HEK293 (cell line): ENCODE data around the gene ZNF175.

ENCODE experiments used
- BCL11A ChIP-seq: fragments of 450-650 bp; formaldehyde crosslinking; IDR thresholded peaks from 2 replicates; pipeline ENCODE4 v1.5.1; 2016; ENCODE audit warnings: low read depth, missing biosample characterization, missing genetic modification characterization
- HIC1 ChIP-seq: fragments of 450-650 bp; formaldehyde crosslinking; IDR thresholded peaks from 2 replicates; pipeline ENCODE4 v1.5.1; 2016; ENCODE audit warnings: missing biosample characterization, missing genetic modification characterization
- IKZF3 ChIP-seq: fragments of 450-650 bp; IDR thresholded peaks from 2 replicates; pipeline ENCODE4 v1.5.0; 2018; ENCODE audit warnings: missing biosample characterization, mild to moderate bottlenecking, missing genetic modification characterization, moderate library complexity
- MEIS1 ChIP-seq: sonication (generic); formaldehyde crosslinking; IDR thresholded peaks from 2 replicates; pipeline ENCODE4 v1.8.1; 2022; ENCODE audit warnings: missing genetic modification reagents, mild to moderate bottlenecking, borderline replicate concordance
- MZF1 ChIP-seq: fragments of 450-650 bp; formaldehyde crosslinking; IDR thresholded peaks from 2 replicates; pipeline ENCODE4 v1.5.1; 2017; ENCODE audit warnings: missing biosample characterization, missing genetic modification characterization, borderline replicate concordance
- PATZ1 ChIP-seq: fragments of 450-650 bp; formaldehyde crosslinking; IDR thresholded peaks from 2 replicates; pipeline ENCODE4 v1.5.1; 2016; ENCODE audit warnings: missing biosample characterization, missing genetic modification characterization
- SCRT1 ChIP-seq: fragments of 450-650 bp; formaldehyde crosslinking; IDR thresholded peaks from 2 replicates; pipeline ENCODE4 v1.5.1; 2016; ENCODE audit warnings: missing biosample characterization, missing genetic modification characterization, borderline replicate concordance
- SCRT2 ChIP-seq: fragments of 450-650 bp; formaldehyde crosslinking; IDR thresholded peaks from 2 replicates; pipeline ENCODE4 v1.5.1; 2016; ENCODE audit warnings: missing biosample characterization, missing genetic modification characterization
- SP3 ChIP-seq: fragments of 450-650 bp; formaldehyde crosslinking; IDR thresholded peaks from 2 replicates; pipeline ENCODE4 v1.5.1; 2016; ENCODE audit warnings: missing biosample characterization, missing genetic modification characterization
- YY2 ChIP-seq: fragments of 450-650 bp; formaldehyde crosslinking; IDR thresholded peaks from 2 replicates; pipeline ENCODE4 v1.5.1; 2016; ENCODE audit warnings: missing biosample characterization, missing genetic modification characterization
- ZBTB11 ChIP-seq: fragments of 450-650 bp; formaldehyde crosslinking; conservative IDR thresholded peaks from 2 replicates; pipeline ENCODE4 v1.5.1; 2016; ENCODE audit warnings: low read depth, missing biosample characterization, missing genetic modification characterization
- ZBTB7A ChIP-seq: fragments of 450-650 bp; formaldehyde crosslinking; IDR thresholded peaks from 2 replicates; pipeline ENCODE4 v1.5.1; 2016; ENCODE audit warnings: low read depth, missing biosample characterization, missing genetic modification characterization
- ZNF112 ChIP-seq: fragments of 450-650 bp; formaldehyde crosslinking; IDR thresholded peaks from 2 replicates; pipeline ENCODE4 v1.5.0; 2017; ENCODE audit warnings: missing biosample characterization, missing genetic modification characterization
- ZNF146 ChIP-seq: fragments of 450-650 bp; formaldehyde crosslinking; IDR thresholded peaks from 2 replicates; pipeline ENCODE4 v1.5.1; 2016; ENCODE audit warnings: missing biosample characterization, missing genetic modification characterization
- ZNF18 ChIP-seq: fragments of 450-650 bp; formaldehyde crosslinking; IDR thresholded peaks from 2 replicates; pipeline ENCODE4 v1.5.1; 2016; ENCODE audit warnings: missing biosample characterization, missing genetic modification characterization
- ZNF184 ChIP-seq: fragments of 450-650 bp; IDR thresholded peaks from 2 replicates; pipeline ENCODE4 v1.5.1; 2018; ENCODE audit warnings: missing biosample characterization, mild to moderate bottlenecking, missing genetic modification characterization
- ZNF214 ChIP-seq: fragments of 450-650 bp; formaldehyde crosslinking; IDR thresholded peaks from 2 replicates; pipeline ENCODE4 v1.5.1; 2017; ENCODE audit warnings: missing biosample characterization, mild to moderate bottlenecking, missing genetic modification characterization, borderline replicate concordance
- ZNF311 ChIP-seq: fragments of 450-650 bp; formaldehyde crosslinking; IDR thresholded peaks from 2 replicates; pipeline ENCODE4 v1.5.1; 2017; ENCODE audit warnings: missing biosample characterization, missing genetic modification characterization, borderline replicate concordance
- ZNF335 ChIP-seq: fragments of 450-650 bp; formaldehyde crosslinking; conservative IDR thresholded peaks from 2 replicates; pipeline ENCODE4 v1.5.1; 2016; ENCODE audit warnings: missing biosample characterization, missing genetic modification characterization
- ZNF416 ChIP-seq: fragments of 450-650 bp; formaldehyde crosslinking; IDR thresholded peaks from 2 replicates; pipeline ENCODE4 v1.5.1; 2016; ENCODE audit warnings: missing biosample characterization, missing genetic modification characterization
- ZNF510 ChIP-seq: fragments of 450-650 bp; formaldehyde crosslinking; IDR thresholded peaks from 2 replicates; pipeline ENCODE4 v1.5.1; 2018; ENCODE audit warnings: mild to moderate bottlenecking, missing genetic modification characterization, missing biosample characterization; ENCODE audit not compliant: insufficient replicate concordance
- ZNF544 ChIP-seq: fragments of 450-650 bp; formaldehyde crosslinking; IDR thresholded peaks from 2 replicates; pipeline ENCODE4 v1.5.0; 2017; ENCODE audit warnings: missing biosample characterization, missing genetic modification characterization
- ZNF561 ChIP-seq: fragments of 450-650 bp; IDR thresholded peaks from 2 replicates; pipeline ENCODE4 v1.5.1; 2018; ENCODE audit warnings: missing biosample characterization, missing genetic modification characterization, borderline replicate concordance
- ZNF585B ChIP-seq: fragments of 450-650 bp; formaldehyde crosslinking; IDR thresholded peaks from 2 replicates; pipeline ENCODE4 v1.5.1; 2016; ENCODE audit warnings: missing biosample characterization, missing genetic modification characterization
- ZNF747 ChIP-seq: fragments of 450-650 bp; formaldehyde crosslinking; IDR thresholded peaks from 2 replicates; pipeline ENCODE4 v1.5.1; 2016; ENCODE audit warnings: missing biosample characterization, missing genetic modification characterization
- ZSCAN16 ChIP-seq: fragments of 450-650 bp; formaldehyde crosslinking; IDR thresholded peaks from 2 replicates; pipeline ENCODE4 v1.5.1; 2016; ENCODE audit warnings: missing biosample characterization, missing genetic modification characterization
- ZSCAN18 ChIP-seq: fragments of 450-650 bp; formaldehyde crosslinking; IDR thresholded peaks from 2 replicates; pipeline ENCODE4 v1.5.1; 2016; ENCODE audit warnings: missing biosample characterization, missing genetic modification characterization
- ZSCAN4 ChIP-seq: fragments of 450-650 bp; formaldehyde crosslinking; IDR thresholded peaks from 2 replicates; pipeline ENCODE4 v1.5.1; 2017; ENCODE audit warnings: missing biosample characterization, missing genetic modification characterization

Gene ZNF175

GRCh38 chr19:51593969-51594773, 23.1 kb downstream of the ZNF175 start (continued):
- TF ChIP-seq ZSCAN4 (tag by site-specific recombination), result no peak
- no peak for TF ChIP-seq ZNF18 (tag by site-specific recombination)
- TF ChIP-seq ZNF561 (tag by site-specific recombination), result 0 out of 2 replicates have a peak, but pooled peaks have one; percentile 23
- no peak for TF ChIP-seq MZF1 (tag by site-specific recombination)
- TF ChIP-seq MEIS1, result no peak
- peak; percentile 40 for TF ChIP-seq HIC1
- no peak for TF ChIP-seq ZNF544 (tag by site-specific recombination)
- no peak for TF ChIP-seq BCL11A (tag by site-specific recombination)
- no peak for TF ChIP-seq ZSCAN18 (tag by site-specific recombination)
- TF ChIP-seq IKZF3 (tag by site-specific recombination), result no peak
- TF ChIP-seq ZNF184 (tag by site-specific recombination), result no peak
- TF ChIP-seq ZNF146 (tag by site-specific recombination), result no peak
- peak; percentile 94 for TF ChIP-seq SCRT2
- TF ChIP-seq ZNF335 (tag by site-specific recombination), result peak; percentile 95
- TF ChIP-seq ZBTB11 (tag by site-specific recombination), result peak; percentile 64
- TF ChIP-seq ZNF416 (tag by site-specific recombination), result no peak
- TF ChIP-seq ZNF311 (tag by site-specific recombination), result no peak
- no peak for TF ChIP-seq ZBTB7A (tag by site-specific recombination)
- no peak for TF ChIP-seq ZNF510 (tag by site-specific recombination)
- TF ChIP-seq ZNF747 (tag by site-specific recombination), result no peak
- peak; percentile 80 for TF ChIP-seq SP3 (tag by site-specific recombination)
- peak; percentile 84 for TF ChIP-seq SCRT1 (tag by site-specific recombination)
- no peak for TF ChIP-seq ZNF214 (tag by site-specific recombination)
- TF ChIP-seq ZSCAN16 (tag by site-specific recombination), result no peak
- TF ChIP-seq ZNF585B, result no peak
- TF ChIP-seq ZNF112 (tag by site-specific recombination), result 0 out of 2 replicates have a peak, but pooled peaks have one; percentile 8
- 0 out of 2 replicates have a peak, but pooled peaks have one; percentile 38 for TF ChIP-seq YY2 (tag by site-specific recombination)
- peak; percentile 40; the same call in 1 of the 2 replicates for TF ChIP-seq PATZ1 (tag by site-specific recombination)
